Measurements from ENCODE around the gene USP1.

USP1 gene

GRCh38 chr1:62436466-62437272 lies at the start of gene USP1:
TSS of gene USP1 (plus strand) at chr1:62437049. CDS start at chr1:62439868, 2,819 bp downstream.
- peak; percentile 98 for DNase-seq

GRCh38 chr1:62389531-62389930 lies 47.3 kb upstream of the USP1 start:
- DNase-seq, result no peak

GRCh38 chr1:62390071-62390470 lies 46.8 kb upstream of the USP1 start:
- DNase-seq, result no peak

- no peak for DNase-seq
These were observed 45.4 kb upstream of the USP1 start for GRCh38 chr1:62391369-62391971.

DNA sequence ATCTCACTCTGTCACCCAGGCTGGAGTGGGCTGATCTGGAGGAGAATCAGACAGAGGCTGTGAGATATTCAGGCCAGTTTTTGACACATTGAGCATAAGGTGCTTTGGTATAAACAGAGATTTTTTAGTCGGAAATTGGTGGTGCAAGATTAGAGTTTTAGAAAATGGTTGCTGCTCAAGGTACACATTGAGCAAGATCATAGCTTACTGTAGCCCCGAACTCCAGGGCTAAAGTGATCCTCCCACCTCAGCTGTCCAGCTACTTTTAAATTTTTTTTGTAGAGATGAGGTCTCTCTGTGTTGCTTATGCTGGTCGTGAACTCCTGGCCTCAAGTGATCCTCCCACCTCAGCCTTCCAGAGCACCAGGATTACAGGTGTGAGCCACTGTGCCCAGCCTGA lies 43.9 kb upstream of the USP1 start:
- DNase-seq, result no peak

DNA sequence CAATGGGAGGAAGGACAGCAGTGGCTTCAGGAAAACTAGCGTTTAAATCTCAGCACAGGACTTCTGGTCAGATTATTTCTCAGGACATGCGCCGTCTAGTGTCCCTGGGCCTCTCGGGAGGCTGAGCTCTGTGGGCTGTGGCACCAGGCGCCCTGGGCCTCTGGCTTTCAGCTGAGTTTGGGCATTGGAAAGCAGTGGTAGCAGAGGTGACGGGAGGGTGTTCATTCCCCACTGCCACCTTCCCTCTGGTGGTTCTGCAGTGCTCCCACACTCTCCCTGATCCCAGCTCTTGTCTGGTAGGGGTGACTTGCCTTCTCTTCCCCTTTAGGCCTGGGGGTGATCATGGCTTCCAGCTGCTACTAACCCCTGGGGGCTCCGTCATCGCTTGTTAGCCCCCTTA lies 42.2 kb upstream of the USP1 start:
- no peak for DNase-seq

DNA sequence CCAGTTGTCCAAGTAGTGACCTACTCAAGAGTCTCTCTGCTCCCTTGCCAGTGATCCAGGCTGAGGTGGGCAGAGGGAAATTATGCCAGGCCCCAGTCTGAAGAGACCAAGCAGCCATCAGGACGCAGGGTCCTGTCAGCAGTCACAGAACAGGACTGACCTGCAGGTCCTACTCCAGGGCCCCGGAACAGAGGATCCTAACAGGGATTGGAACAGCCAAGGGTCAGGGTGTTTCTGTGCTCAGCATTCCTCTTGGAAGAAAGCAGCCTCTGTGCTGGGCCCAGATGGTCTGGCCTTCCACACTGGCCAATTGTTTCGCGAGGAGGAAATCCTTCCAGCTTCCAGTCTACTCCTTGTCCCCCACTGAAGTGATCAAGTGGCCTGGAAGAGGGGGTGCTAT lies 41.6 kb upstream of the USP1 start:
- DNase-seq, result no peak

DNA sequence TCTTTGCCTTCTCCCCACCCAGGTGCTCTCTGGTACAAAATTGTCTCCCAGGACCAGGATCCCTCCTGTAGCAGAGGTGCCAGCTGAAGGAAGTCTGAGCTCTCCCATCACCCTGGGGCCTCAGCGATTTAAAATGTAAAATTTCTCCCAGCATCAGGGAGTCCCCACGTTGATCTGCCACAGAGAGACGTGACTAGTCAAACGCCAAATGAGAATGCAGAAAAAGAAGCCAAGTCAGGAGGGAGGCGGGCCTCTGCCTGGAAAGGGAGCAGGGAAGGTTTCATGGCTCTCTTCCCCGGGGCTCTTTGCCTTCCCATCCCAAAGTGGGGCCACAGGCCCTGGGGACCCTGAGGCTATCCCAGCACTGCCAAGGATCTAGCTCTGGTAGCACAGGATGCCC lies 40.0 kb upstream of the USP1 start:
- no peak for DNase-seq

DNA sequence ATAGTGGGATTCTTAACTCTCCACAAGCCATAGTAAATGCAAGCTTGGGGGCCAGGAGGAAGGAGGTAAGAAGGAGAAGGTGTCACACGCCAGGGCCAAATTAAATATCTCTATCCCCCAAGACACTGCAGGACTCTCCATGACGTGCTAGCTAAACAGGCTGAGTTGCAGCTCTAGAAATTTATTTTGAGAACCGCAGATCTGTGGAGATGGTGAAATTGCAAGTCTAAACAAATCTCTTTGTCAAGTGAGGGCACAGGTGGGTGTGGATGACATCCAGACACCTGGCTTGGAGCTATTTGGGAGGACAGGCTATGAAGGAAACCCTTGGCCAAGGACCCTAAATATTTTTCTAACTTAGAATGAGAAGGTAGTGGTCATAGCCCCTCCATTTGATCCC lies 39.5 kb upstream of the USP1 start:
- no peak for DNase-seq

DNA sequence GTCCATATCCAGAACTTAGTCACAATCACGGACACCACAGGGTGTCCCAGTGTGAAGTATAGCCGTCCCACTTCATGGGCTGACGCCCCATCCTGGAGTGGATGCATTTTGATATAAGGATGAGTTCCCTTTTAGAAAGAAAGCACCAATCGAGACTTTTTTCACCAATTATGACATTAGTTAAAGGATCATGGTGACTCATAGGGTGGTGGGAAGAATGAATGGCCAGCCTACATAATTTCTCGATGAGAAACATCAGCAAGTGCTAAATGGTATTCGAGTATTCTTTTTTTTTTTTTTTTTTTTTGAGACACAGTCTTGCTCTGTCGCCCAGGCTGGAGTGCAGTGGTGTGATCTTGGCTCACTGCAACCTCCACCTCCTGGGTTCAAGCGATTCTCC lies 38.5 kb upstream of the USP1 start:
- no peak for DNase-seq

DNA sequence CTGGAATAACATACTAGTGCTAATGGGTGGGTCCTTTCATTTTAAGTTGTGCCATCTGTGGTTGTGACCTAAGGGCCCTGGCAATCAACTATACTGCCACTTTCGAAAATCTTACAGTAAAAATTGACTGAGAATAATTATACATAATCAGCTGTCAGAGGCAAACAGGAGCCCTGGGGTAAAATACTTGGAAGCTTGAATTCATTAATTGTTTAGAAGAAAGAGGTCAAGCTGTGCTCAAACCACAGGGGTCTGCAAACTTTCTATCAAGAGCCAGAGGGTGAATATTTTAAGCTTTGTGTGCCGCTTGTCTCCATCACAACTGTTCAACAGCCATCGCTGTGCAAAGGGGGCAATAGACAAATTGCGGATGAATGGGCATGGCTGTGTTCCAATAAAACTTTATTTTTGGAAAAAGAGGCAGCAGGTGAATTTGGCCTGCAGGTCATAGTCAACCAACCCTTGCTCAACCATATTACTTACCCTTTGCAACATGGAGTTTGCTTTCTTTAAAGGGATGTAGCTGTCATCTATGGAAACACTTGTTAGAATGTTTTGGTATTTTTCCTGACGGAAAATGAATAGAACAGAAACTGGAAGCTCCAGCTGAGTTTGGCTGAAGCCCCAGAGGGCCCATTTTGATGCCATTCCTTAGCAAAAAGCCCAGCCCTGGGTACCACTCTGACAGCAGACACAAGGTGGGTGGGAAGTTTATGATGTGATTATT lies 35.7 kb upstream of the USP1 start:
- peak; percentile 17 for DNase-seq

GRCh38 chr1:62405247-62405646 lies 31.6 kb upstream of the USP1 start:
- no peak for DNase-seq

GRCh38 chr1:62406576-62406975 lies 30.3 kb upstream of the USP1 start:
- DNase-seq, result no peak

DNA sequence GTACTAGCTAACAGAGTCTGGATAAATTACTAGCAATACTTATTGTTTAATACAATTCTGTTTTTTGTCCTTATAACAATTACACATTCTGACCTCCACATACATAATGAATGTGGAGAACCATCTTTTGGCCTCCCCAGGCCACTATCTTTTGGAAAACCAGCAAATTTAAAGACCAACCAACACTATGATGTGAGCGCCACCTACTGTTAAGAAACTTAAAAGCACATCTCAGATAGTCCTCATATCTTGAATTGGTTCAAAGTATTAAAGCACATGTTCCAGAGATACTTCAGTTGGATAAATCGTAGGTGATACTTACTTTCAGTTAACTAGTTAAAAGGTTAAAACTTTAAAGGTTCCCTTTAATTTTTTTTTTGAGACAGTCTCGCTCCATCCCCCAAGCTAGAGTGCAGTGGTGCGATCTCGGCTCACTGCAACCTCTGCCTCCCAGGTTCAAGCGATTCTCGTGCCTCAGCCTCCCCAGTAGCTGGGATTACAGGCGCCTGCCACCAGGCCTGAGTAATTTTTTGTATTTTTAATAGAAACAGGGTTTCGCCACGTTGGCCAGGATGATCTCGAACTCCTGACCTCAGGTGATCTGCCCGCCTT lies 29.3 kb upstream of the USP1 start:
- peak; percentile 15 for DNase-seq

- DNase-seq, result no peak
These were observed 21.2 kb upstream of the USP1 start for GRCh38 chr1:62415687-62416086.

DNA sequence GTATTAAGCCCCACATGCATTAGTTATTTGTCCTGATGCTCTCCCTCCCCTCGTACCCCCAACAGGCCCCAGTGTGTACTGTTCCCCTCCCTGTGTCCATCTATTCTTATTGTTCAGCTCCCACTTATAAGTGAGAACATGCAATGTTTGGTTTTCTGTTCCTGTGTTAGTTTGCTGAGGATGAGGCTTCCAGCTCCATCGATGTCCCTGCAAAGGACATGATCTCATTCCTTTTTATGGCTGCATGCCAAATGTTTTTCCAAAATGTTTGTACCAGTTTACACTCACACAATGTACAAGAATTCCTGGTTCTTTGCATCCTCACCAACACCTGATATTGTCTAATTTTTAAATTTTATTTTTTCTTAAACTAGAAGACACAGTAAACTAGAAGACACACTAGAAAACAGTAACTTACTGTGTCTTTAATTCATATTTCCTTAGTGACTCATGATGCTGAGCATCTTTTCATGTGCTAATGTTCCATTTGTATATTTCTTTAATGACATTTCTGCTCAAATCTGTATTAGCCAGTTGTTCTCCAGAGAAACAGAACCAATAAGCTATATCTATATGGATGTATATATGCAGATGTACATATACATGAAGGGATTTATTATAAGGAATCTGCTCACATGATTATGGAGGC lies 19.4 kb upstream of the USP1 start:
- no peak for DNase-seq

DNA sequence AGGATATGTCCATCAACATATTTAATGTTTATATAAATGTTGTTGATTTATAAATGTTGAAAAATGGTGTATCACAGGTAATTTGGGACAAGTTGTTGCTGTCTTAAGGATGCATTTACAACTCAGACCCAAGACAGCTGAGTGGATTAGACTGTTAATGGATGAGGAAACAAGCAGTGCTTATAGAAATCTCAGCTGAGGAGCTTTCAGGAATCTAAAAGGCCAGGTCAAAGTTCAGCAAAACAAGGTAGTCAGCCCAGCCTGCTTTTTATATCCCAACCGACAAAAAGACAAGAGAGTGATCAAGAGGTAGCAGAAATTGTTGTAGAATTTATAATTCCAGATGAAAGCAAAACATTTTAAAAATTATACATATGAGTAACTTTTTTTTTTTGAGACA lies 16.6 kb upstream of the USP1 start:
- no peak for DNase-seq

- no peak for DNase-seq
These were observed 13.1 kb upstream of the USP1 start for GRCh38 chr1:62423580-62424242.

DNA sequence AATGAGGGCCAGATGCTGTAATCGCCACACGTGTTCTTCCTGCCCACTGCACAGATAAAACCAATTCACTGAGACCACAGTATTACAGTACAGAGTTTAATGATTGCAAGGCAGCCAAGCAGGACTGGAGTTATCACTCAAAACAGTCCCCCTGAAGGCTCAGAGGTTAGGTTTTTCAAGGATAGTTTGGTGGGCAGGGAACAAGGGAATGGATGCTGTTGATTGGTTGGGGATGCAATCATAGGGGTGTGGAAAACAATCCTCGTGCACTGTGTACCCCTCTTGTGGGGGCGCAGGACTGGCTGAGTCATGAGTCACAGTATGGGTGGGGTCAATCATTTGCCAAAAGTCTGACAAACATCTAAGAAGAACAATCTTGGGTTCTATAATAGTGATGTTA lies 12.4 kb upstream of the USP1 start:
- DNase-seq, result no peak

GRCh38 chr1:62425041-62425440 lies 11.8 kb upstream of the USP1 start:
- DNase-seq, result no peak

DNA sequence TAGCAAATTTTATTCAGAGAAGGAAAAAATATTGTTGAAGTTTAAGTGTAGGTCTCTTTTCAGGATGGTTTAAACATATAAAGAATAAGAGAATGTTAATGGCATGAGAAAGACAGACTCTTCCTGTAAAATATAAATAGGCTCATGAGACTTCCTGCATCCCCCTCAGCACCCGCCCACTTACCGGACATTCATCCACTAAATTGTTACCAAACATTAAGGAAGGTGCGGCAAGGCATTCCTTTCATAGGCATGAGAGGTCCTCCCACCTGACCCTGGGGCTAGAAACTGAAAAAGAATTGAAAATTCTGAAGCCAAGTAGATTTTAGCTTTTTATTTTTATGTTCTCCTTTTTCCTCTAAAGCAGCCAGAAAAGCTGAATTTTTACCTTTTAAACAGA lies 10.6 kb upstream of the USP1 start:
- DNase-seq, result no peak

DNA sequence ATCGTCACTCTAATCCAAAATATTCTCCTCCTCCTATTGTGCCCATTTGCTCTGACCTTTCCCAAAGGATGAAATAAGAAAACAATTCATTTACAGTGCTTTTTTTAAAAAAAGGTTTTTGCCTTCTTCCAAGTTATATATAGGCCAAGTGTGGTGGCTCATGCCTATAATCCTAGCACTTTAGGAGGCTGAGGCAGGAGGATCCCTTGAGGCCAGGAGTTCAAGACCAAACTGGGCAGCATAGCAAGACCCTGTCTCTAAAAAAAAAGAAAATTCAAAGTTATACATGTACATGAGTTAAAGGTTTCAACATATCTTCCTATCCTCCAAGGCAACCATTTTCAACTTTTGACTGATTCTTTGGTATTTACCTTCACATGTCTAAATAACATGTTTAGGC lies 10.1 kb upstream of the USP1 start:
- DNase-seq, result no peak

GRCh38 chr1:62428351-62428750 lies 8.5 kb upstream of the USP1 start:
- DNase-seq, result no peak
